IgD-negative memory B cell (primary cell): ENCODE data around the gene HILPDA. TPM values are rescaled to one million over a fixed set of nuclear protein-coding genes. Genes with fewer than 3 reads are reported as not detected.
"Not testable (repeated sequence)": the region's sequence is repeated elsewhere in the genome, so short reads cannot be mapped to it uniquely, and the experiment has no call there.

Experiments used
- H3K27ac Mint-ChIP-seq, 3 donors: one replicate each; pipeline ENCODE4 v1.8.0; 2020 to 2022; ENCODE audit warnings: mild to moderate bottlenecking in 3 of 3, mixed read lengths in 3 of 3, moderate library complexity in 1 of 3
- H3K27me3 Mint-ChIP-seq: one replicate; pipeline ENCODE4 v1.8.0; 2021; ENCODE audit warnings: mixed read lengths
- H3K36me3 Mint-ChIP-seq: one replicate; pipeline ENCODE4 v1.8.0; 2020; ENCODE audit warnings: mild to moderate bottlenecking, mixed read lengths
- H3K4me1 Mint-ChIP-seq, 3 donors: one replicate each; pipeline ENCODE4 v1.8.0; 2020 to 2022; ENCODE audit warnings: mixed read lengths in 3 of 3, mild to moderate bottlenecking in 1 of 3
- H3K4me3 Mint-ChIP-seq, 4 donors: one replicate each; pipeline ENCODE4 v1.8.0; 2020 to 2022; ENCODE audit warnings: mild to moderate bottlenecking in 4 of 4, mixed read lengths in 4 of 4, moderate library complexity in 3 of 4
- H3K9me3 Mint-ChIP-seq, 3 donors: one replicate each; pipeline ENCODE4 v1.8.0; 2020 to 2021; ENCODE audit warnings: mixed read lengths in 3 of 3, mild to moderate bottlenecking in 1 of 3
- polyA plus RNA-seq: library from polyadenylated mRNA; unstranded; fragments of 300-500 nt; fragmentation: Illumina TruSeq; gene quantifications from one replicate; pipeline ENCODE4 v1.2.3, GENCODE V29; 2021

The HILPDA gene
- polyA plus RNA-seq, 1 donor from 2014 or later, result 8.7 TPM

GRCh38 chr7:128447941-128448564 is 7.6 kb upstream of the HILPDA start:
- no peaks in the 10 kb centered on the region for H3K27me3 Mint-ChIP-seq
- no peak overlapping the region for H3K27ac Mint-ChIP-seq

GRCh38 chr7:128448751-128449302 is 6.9 kb upstream of the HILPDA start:
- H3K36me3 Mint-ChIP-seq, result peaks cover 2% of the 10 kb centered on the region
- H3K4me1 Mint-ChIP-seq, result peaks cover 0 to 6% (median 3%) of the 10 kb centered on the region in 3 donors
- no peaks in the 10 kb centered on the region for H3K9me3 Mint-ChIP-seq
- H3K27ac Mint-ChIP-seq, result no peak overlapping the region
- H3K27me3 Mint-ChIP-seq, result no peaks in the 10 kb centered on the region
- no peak overlapping the region for H3K4me3 Mint-ChIP-seq

More at GRCh38 chr7:128447941-128448564, 7.6 kb upstream of the HILPDA start:
- Mint-ChIP-seq H3K4me3 (no peak overlapping the region), H3K4me1 (peaks cover 3 to 6% (median 5%) of the 10 kb centered on the region in 3 donors), H3K36me3 (peaks cover 2% of the 10 kb centered on the region), H3K9me3 (no peaks in the 10 kb centered on the region)

GRCh38 chr7:128450409-128450808 is 5.3 kb upstream of the HILPDA start:
- H3K4me1 Mint-ChIP-seq, result peaks cover 4 to 8% (median 4%) of the 10 kb centered on the region in 3 donors
- H3K9me3 Mint-ChIP-seq, result no peaks in the 10 kb centered on the region
- no peak overlapping the region for H3K4me3 Mint-ChIP-seq
- H3K27ac Mint-ChIP-seq, result no peak overlapping the region
- peaks cover 1% of the 10 kb centered on the region for H3K27me3 Mint-ChIP-seq
- H3K36me3 Mint-ChIP-seq, result peaks cover 2% of the 10 kb centered on the region

- Mint-ChIP-seq H3K27ac (no peak overlapping the region), H3K9me3 (no peaks in the 10 kb centered on the region), H3K36me3 (peaks cover 2% of the 10 kb centered on the region), H3K4me3 (no peak overlapping the region), H3K27me3 (peaks cover 1% of the 10 kb centered on the region), H3K4me1 (peaks cover 4 to 8% (median 6%) of the 10 kb centered on the region in 3 donors)
These were observed 4.8 kb upstream of the HILPDA start for GRCh38 chr7:128450913-128451312.

- Mint-ChIP-seq H3K27me3 (peaks cover 1% of the 10 kb centered on the region), H3K27ac (no peak overlapping the region), H3K36me3 (peaks cover 2% of the 10 kb centered on the region), H3K9me3 (no peaks in the 10 kb centered on the region), H3K4me3 (peak overlapping the region in 1 of 4 donors; percentile 37), H3K4me1 (peaks cover 8 to 15% (median 11%) of the 10 kb centered on the region in 3 donors)
These were observed 3.1 kb upstream of the HILPDA start for GRCh38 chr7:128452552-128452951.

- H3K27ac Mint-ChIP-seq, result peak overlapping the region in 2 of 3 donors; percentile 59 to 64
- H3K27me3 Mint-ChIP-seq, result peaks cover 1% of the 10 kb centered on the region
- H3K36me3 Mint-ChIP-seq, result peaks cover 2% of the 10 kb centered on the region
- H3K4me3 Mint-ChIP-seq, result peak overlapping the region; percentile 46 to 99 (median 91)
- H3K4me1 Mint-ChIP-seq, result peaks cover 10 to 22% (median 12%) of the 10 kb centered on the region in 3 donors
- no peaks in the 10 kb centered on the region for H3K9me3 Mint-ChIP-seq
These were observed 1.6 kb upstream of the HILPDA start for GRCh38 chr7:128453836-128454804.

GRCh38 chr7:128454808-128455542 is 703 bp upstream of the HILPDA start:
- Mint-ChIP-seq H3K36me3 (peaks cover 2% of the 10 kb centered on the region), H3K27ac (peak overlapping the region; percentile 63 to 96 (median 92)), H3K9me3 (no peaks in the 10 kb centered on the region), H3K4me3 (peak overlapping the region; percentile 92 to 99 (median 95)), H3K27me3 (peaks cover 1% of the 10 kb centered on the region), H3K4me1 (peaks cover 15 to 27% (median 17%) of the 10 kb centered on the region in 3 donors)

GRCh38 chr7:128456255-128456725 is 612 bp downstream of the HILPDA start:
- Mint-ChIP-seq H3K36me3 (peaks cover 2% of the 10 kb centered on the region), H3K9me3 (no peaks in the 10 kb centered on the region), H3K27me3 (peaks cover 1% of the 10 kb centered on the region), H3K4me3 (peak overlapping the region; percentile 92 to 99 (median 95)), H3K27ac (peak overlapping the region; percentile 3 to 91 (median 63)), H3K4me1 (peaks cover 15 to 27% (median 17%) of the 10 kb centered on the region in 3 donors)

GRCh38 chr7:128457385-128457784 is 1.7 kb downstream of the HILPDA start:
- not testable (repeated sequence) for H3K27me3 Mint-ChIP-seq, H3K9me3 Mint-ChIP-seq, H3K36me3 Mint-ChIP-seq
- Mint-ChIP-seq H3K27ac (peak overlapping the region in 1 of 3 donors; percentile 56), H3K4me3 (peak overlapping the region in 2 of 4 donors; percentile 59 to 92), H3K4me1 (peaks cover 15 to 23% (median 17%) of the 10 kb centered on the region in 3 donors)

GRCh38 chr7:128458956-128459355 is 3.3 kb downstream of the HILPDA start:
- peak overlapping the region in 1 of 4 donors; percentile 92 for H3K4me3 Mint-ChIP-seq
- H3K27me3 Mint-ChIP-seq, result peaks cover 1% of the 10 kb centered on the region
- H3K4me1 Mint-ChIP-seq, result peaks cover 15 to 22% (median 17%) of the 10 kb centered on the region in 3 donors
- peak overlapping the region in 1 of 3 donors; percentile 5 for H3K27ac Mint-ChIP-seq
- H3K9me3 Mint-ChIP-seq, result no peaks in the 10 kb centered on the region
- peaks cover 2% of the 10 kb centered on the region for H3K36me3 Mint-ChIP-seq

GRCh38 chr7:128459394-128459878 is 3.8 kb downstream of the HILPDA start:
- Mint-ChIP-seq H3K27me3 (peaks cover 1% of the 10 kb centered on the region), H3K4me1 (peaks cover 15 to 22% (median 17%) of the 10 kb centered on the region in 3 donors)

GRCh38 chr7:128462460-128462859 is 6.8 kb downstream of the HILPDA start:
- H3K27ac Mint-ChIP-seq, result no peak overlapping the region
- no peak overlapping the region for H3K4me3 Mint-ChIP-seq
- H3K36me3 Mint-ChIP-seq, result peaks cover 3% of the 10 kb centered on the region
- H3K9me3 Mint-ChIP-seq, result no peaks in the 10 kb centered on the region
- H3K27me3 Mint-ChIP-seq, result no peaks in the 10 kb centered on the region
- H3K4me1 Mint-ChIP-seq, result peaks cover 6 to 12% (median 8%) of the 10 kb centered on the region in 3 donors

More at GRCh38 chr7:128459394-128459878, 3.8 kb downstream of the HILPDA start:
- Mint-ChIP-seq H3K9me3 (no peaks in the 10 kb centered on the region), H3K27ac (peak overlapping the region in 1 of 3 donors; percentile 5), H3K4me3 (peak overlapping the region in 2 of 4 donors; percentile 2 to 92), H3K36me3 (peaks cover 2% of the 10 kb centered on the region)

GRCh38 chr7:128463345-128463744 is 7.7 kb downstream of the HILPDA start:
- H3K27ac Mint-ChIP-seq, H3K36me3 Mint-ChIP-seq, H3K9me3 Mint-ChIP-seq, H3K27me3 Mint-ChIP-seq, H3K4me3 Mint-ChIP-seq: not testable (repeated sequence)
- H3K4me1 Mint-ChIP-seq, result peaks cover 5 to 12% (median 6%) of the 10 kb centered on the region in 3 donors

- H3K27ac Mint-ChIP-seq, H3K4me1 Mint-ChIP-seq, H3K36me3 Mint-ChIP-seq, H3K27me3 Mint-ChIP-seq, H3K9me3 Mint-ChIP-seq, H3K4me3 Mint-ChIP-seq: not testable (repeated sequence)
These were observed 8.3 kb downstream of the HILPDA start for GRCh38 chr7:128463933-128464332.
